Liver (tissue), 9 donors: Measurements from ENCODE around the gene FAXDC2. TPM values are rescaled to one million over a fixed set of nuclear protein-coding genes. Genes with fewer than 3 reads are reported as not detected.
A peak's percentile ranks its signal among the peaks of the same experiment; 100 is the strongest.

Experiments
- DNase-seq: peaks from one replicate; pipeline ENCODE4 v3.0.0-alpha.2; 2017; ENCODE audit warnings: low spot score
- H3K27ac ChIP-seq, 2 donors: one replicate each; pipeline ENCODE4 v1.7.0; 2013; ENCODE audit warnings: inconsistent platforms in 2 of 2, low read length in 2 of 2, control low read depth in 1 of 2, low read depth in 1 of 2, mild to moderate bottlenecking in 1 of 2
- H3K27me3 ChIP-seq, 4 donors: one replicate each; pipeline versions ENCODE4 v1.6.1 to v1.7.0; 2013; ENCODE audit warnings: low read length in 3 of 4, inconsistent platforms in 1 of 4, mild to moderate bottlenecking in 1 of 4, moderate library complexity in 1 of 4; ENCODE audit not compliant: control insufficient read depth in 4 of 4, insufficient read depth in 4 of 4
- H3K36me3 ChIP-seq, 4 donors: one replicate each; pipeline versions ENCODE4 v1.6.1 to v1.7.0; 2013; ENCODE audit warnings: low read length in 3 of 4, mild to moderate bottlenecking in 3 of 4, low read depth in 1 of 4, moderate library complexity in 1 of 4; ENCODE audit not compliant: control insufficient read depth in 4 of 4, insufficient read depth in 3 of 4
- H3K4me1 ChIP-seq, 4 donors: one replicate each; pipeline versions ENCODE4 v1.6.1 to v1.7.0; 2013; ENCODE audit warnings: low read length in 3 of 4, mild to moderate bottlenecking in 3 of 4, moderate library complexity in 1 of 4; ENCODE audit not compliant: control insufficient read depth in 4 of 4, insufficient read depth in 4 of 4
- H3K4me3 ChIP-seq, 3 donors: one replicate each; pipeline versions ENCODE4 v1.6.1 to v1.7.0; 2013; ENCODE audit warnings: low read length in 3 of 3, control low read depth in 1 of 3, low read depth in 1 of 3, mild to moderate bottlenecking in 1 of 3
- H3K9ac ChIP-seq, 2 donors: one replicate each; pipeline ENCODE4 v1.7.0; 2013; ENCODE audit warnings: low read length in 2 of 2, mild to moderate bottlenecking in 2 of 2, moderate library complexity in 2 of 2, control low read depth in 1 of 2, low read depth in 1 of 2
- H3K9me3 ChIP-seq, 4 donors: one replicate each; pipeline versions ENCODE4 v1.6.1 to v1.7.0; 2013; ENCODE audit warnings: low read length in 3 of 4; ENCODE audit not compliant: control insufficient read depth in 4 of 4
- ATF3 ChIP-seq: IDR thresholded peaks from 2 replicates; pipeline ENCODE4 v1.6.1; 2016; ENCODE audit warnings: antibody characterized with exemption
- CTCF ChIP-seq: fragments of 150-350 bp; IDR thresholded peaks from 2 replicates; pipeline ENCODE4 v1.5.1; 2017; ENCODE audit warnings: improper control_type of control experiment, low read depth, low read length; ENCODE audit not compliant: missing input control
- EGR1 ChIP-seq, 2 donors: IDR thresholded peaks; 2 replicates each; pipeline ENCODE4 v1.6.1; 2016 to 2018; ENCODE audit warnings: antibody characterized with exemption in 2 of 2, low read depth in 2 of 2
- FOXA1 ChIP-seq: IDR thresholded peaks from 2 replicates; pipeline ENCODE4 v1.6.1; 2016; ENCODE audit warnings: antibody characterized with exemption
- FOXA2 ChIP-seq: IDR thresholded peaks from 2 replicates; pipeline ENCODE4 v1.6.1; 2016; ENCODE audit warnings: antibody characterized with exemption
- GABPA ChIP-seq, 2 donors: IDR thresholded peaks in 1 of 2; conservative IDR thresholded peaks in 1 of 2; 2 replicates each; pipeline ENCODE4 v1.6.1; 2016; ENCODE audit warnings: antibody characterized with exemption in 2 of 2, mild to moderate bottlenecking in 1 of 2, moderate library complexity in 1 of 2
- HNF4A ChIP-seq, 2 donors: conservative IDR thresholded peaks; 2 replicates each; pipeline ENCODE4 v1.6.1; 2016; ENCODE audit warnings: antibody characterized with exemption in 2 of 2, mild to moderate bottlenecking in 2 of 2
- HNF4G ChIP-seq: IDR thresholded peaks from 2 replicates; pipeline ENCODE4 v1.6.1; 2016; ENCODE audit warnings: antibody characterized with exemption
- JUND ChIP-seq, 2 donors: IDR thresholded peaks; 2 replicates each; pipeline ENCODE4 v1.6.1; 2016; ENCODE audit warnings: antibody characterized with exemption in 2 of 2
- MAX ChIP-seq: IDR thresholded peaks from 2 replicates; pipeline ENCODE4 v1.6.1; 2016; ENCODE audit warnings: antibody characterized with exemption
- NR2F2 ChIP-seq: IDR thresholded peaks from 2 replicates; pipeline ENCODE4 v1.6.1; 2016; ENCODE audit warnings: antibody characterized with exemption
- RAD21 ChIP-seq, 2 donors: IDR thresholded peaks; 2 replicates each; pipeline ENCODE4 v1.6.1; 2016; ENCODE audit warnings: antibody characterized with exemption in 2 of 2, mild to moderate bottlenecking in 2 of 2
- REST ChIP-seq: IDR thresholded peaks from 2 replicates; pipeline ENCODE4 v1.6.1; 2016; ENCODE audit warnings: antibody characterized with exemption, mild to moderate bottlenecking
- RXRA ChIP-seq, 2 donors: IDR thresholded peaks; 2 replicates each; pipeline ENCODE4 v1.6.1; 2017 to 2018; ENCODE audit warnings: antibody characterized with exemption in 2 of 2, mild to moderate bottlenecking in 1 of 2
- SP1 ChIP-seq: IDR thresholded peaks from 2 replicates; pipeline ENCODE4 v1.6.1; 2018; ENCODE audit warnings: antibody characterized with exemption, mild to moderate bottlenecking
- TAF1 ChIP-seq: conservative IDR thresholded peaks from 2 replicates; pipeline ENCODE4 v1.6.1; 2016; ENCODE audit warnings: antibody characterized with exemption, mild to moderate bottlenecking
- YY1 ChIP-seq: IDR thresholded peaks from 2 replicates; pipeline ENCODE4 v1.6.1; 2016; ENCODE audit warnings: antibody characterized with exemption, mild to moderate bottlenecking
- whole genome bisulfite sequencing: extraction: QIAGEN DNeasy Blood & Tissue Kit; methylation state at CpG from one replicate; pipeline ENCODE4 v1.1.7; 2013; 5-methylcytosine and 5-hydroxymethylcytosine counted together
- polyA plus RNA-seq, 2 donors: library from polyadenylated mRNA; stranded (reverse) in 1 of 2; unstranded in 1 of 2; fragments of 200-250 nt in 1 of 2; fragments of >200 nt in 1 of 2; fragmentation: Nextera tagmentation in 1 of 2; extraction: Ambion mirVana in 1 of 2; gene quantifications; one replicate each; pipeline versions ENCODE4 v1.2.1 to v1.2.3, GENCODE V29; 2013 to 2015
- total RNA-seq, 2 donors: library from RNA; depleted of rRNA; stranded (reverse); fragments of >200 nt; gene quantifications; one replicate each; pipeline ENCODE4 v1.2.3, GENCODE V29; 2014
- TF ChIP-seq, protein P1 (sequence below): IDR thresholded peaks from 2 replicates; pipeline ENCODE4 v1.6.1; 2016; ENCODE audit warnings: antibody characterized with exemption
- donor health status: healthy.
- donor health status: healthy.
- donor health status: healthy.
- donor health status: healthy.
- donor health status: healthy.

The FAXDC2 gene
- total and polyA plus RNA-seq, 4 donors = 27.5 to 110 (median 64.5) TPM

- Histone ChIP-seq H3K9ac (no peak overlapping the region), H3K27ac (peak overlapping the region; percentile 0 to 23), H3K9me3 (no peaks in the 10 kb centered on the region), H3K36me3 (no peaks in the 10 kb centered on the region), H3K4me3 (no peak overlapping the region), H3K27me3 (no peaks in the 10 kb centered on the region), H3K4me1 (peaks cover 12 to 36% (median 23%) of the 10 kb centered on the region in 4 donors)
- DNase-seq = no peak
- 69% methylated on average over 4 of the region's 4 CpGs for WGBS
- TF ChIP-seq NR2F2 (no peak), TAF1 (no peak), GABPA (IDR thresholded peaks at IDR 0.05 in 1 of 2, conservative IDR thresholded peaks at IDR 0.05 in 1 of 2) (no peak), EGR1 (IDR thresholded peaks at IDR 0.05; ENCODE audit: low read depth in 2 of 2) (no peak), FOXA1 (no peak), YY1 (no peak), REST (no peak), CTCF (no peak), ATF3 (no peak), RAD21 (IDR thresholded peaks at IDR 0.05) (no peak), RXRA (IDR thresholded peaks at IDR 0.05) (peak; percentile 17 to 23), MAX (no peak), FOXA2 (no peak), HNF4G (peak; percentile 24), JUND (IDR thresholded peaks at IDR 0.05) (no peak), HNF4A (conservative IDR thresholded peaks at IDR 0.05) (peak; percentile 54 to 62), SP1 (peak; percentile 9)
- TF ChIP-seq, protein P1, sequence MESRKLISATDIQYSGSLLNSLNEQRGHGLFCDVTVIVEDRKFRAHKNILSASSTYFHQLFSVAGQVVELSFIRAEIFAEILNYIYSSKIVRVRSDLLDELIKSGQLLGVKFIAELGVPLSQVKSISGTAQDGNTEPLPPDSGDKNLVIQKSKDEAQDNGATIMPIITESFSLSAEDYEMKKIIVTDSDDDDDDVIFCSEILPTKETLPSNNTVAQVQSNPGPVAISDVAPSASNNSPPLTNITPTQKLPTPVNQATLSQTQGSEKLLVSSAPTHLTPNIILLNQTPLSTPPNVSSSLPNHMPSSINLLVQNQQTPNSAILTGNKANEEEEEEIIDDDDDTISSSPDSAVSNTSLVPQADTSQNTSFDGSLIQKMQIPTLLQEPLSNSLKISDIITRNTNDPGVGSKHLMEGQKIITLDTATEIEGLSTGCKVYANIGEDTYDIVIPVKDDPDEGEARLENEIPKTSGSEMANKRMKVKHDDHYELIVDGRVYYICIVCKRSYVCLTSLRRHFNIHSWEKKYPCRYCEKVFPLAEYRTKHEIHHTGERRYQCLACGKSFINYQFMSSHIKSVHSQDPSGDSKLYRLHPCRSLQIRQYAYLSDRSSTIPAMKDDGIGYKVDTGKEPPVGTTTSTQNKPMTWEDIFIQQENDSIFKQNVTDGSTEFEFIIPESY = no peak
Observed at GRCh38 chr5:154779105-154779504, 71.3 kb downstream of the FAXDC2 start.
